GM23338 (cell line): ENCODE results near the gene LTBP2. TPM values are rescaled to one million over a fixed set of nuclear protein-coding genes. Genes with fewer than 3 reads are reported as not detected.

Source experiments
- ATAC-seq: fragments of 200-7000 bp; cut with Tn5 transposase; 3 replicates; pipeline ENCODE4 v1.9.1; 2020
- DNase-seq: peaks from one replicate; pipeline ENCODE4 v3.0.0-alpha.2; 2015; ENCODE audit warnings: low spot score
- H2AFZ ChIP-seq: fragments of 200-600 bp; sonication (generic); 2 replicates; pipeline ENCODE4 v1.8.0; 2016; ENCODE audit warnings: antibody characterized with exemption, mild to moderate bottlenecking, moderate library complexity
- H3F3A ChIP-seq: fragments of 200-600 bp; sonication (generic); replicated peaks from 2 replicates; pipeline ENCODE4 v1.8.0; 2017; ENCODE audit warnings: antibody characterized with exemption, mixed run types, low read depth
- H3K27ac ChIP-seq: fragments of 200-600 bp; sonication (generic); 2 replicates; pipeline ENCODE4 v1.6.1; 2016; ENCODE audit warnings: low read depth
- H3K27me3 ChIP-seq: fragments of 200-600 bp; sonication (generic); 2 replicates; pipeline ENCODE4 v1.8.0; 2016; ENCODE audit warnings: mild to moderate bottlenecking, mixed run types, moderate library complexity; ENCODE audit not compliant: insufficient read depth
- H3K36me3 ChIP-seq: fragments of 200-600 bp; sonication (generic); 2 replicates; pipeline ENCODE4 v1.8.0; 2016; ENCODE audit warnings: mild to moderate bottlenecking; ENCODE audit not compliant: insufficient read depth
- H3K4me1 ChIP-seq: fragments of 200-600 bp; sonication (generic); 2 replicates; pipeline ENCODE4 v1.8.0; 2016; ENCODE audit warnings: mild to moderate bottlenecking, moderate library complexity; ENCODE audit not compliant: insufficient read depth
- H3K4me2 ChIP-seq: fragments of 200-600 bp; sonication (generic); 2 replicates; pipeline ENCODE4 v1.7.1; 2017; ENCODE audit warnings: mixed run types
- H3K4me3 ChIP-seq: fragments of 200-600 bp; sonication (generic); 2 replicates; pipeline ENCODE4 v1.6.1; 2016; ENCODE audit warnings: mixed run types
- H3K79me2 ChIP-seq: fragments of 200-600 bp; sonication (generic); replicated peaks from 2 replicates; pipeline ENCODE4 v1.8.0; 2017; ENCODE audit warnings: mild to moderate bottlenecking; ENCODE audit not compliant: insufficient read depth
- H3K9me2 ChIP-seq: fragments of 200-600 bp; sonication (generic); 2 replicates; pipeline ENCODE4 v1.8.0; 2017; ENCODE audit not compliant: insufficient read depth
- H4K20me1 ChIP-seq: fragments of 200-600 bp; sonication (generic); replicated peaks from 2 replicates; pipeline ENCODE4 v1.8.0; 2017; ENCODE audit warnings: mild to moderate bottlenecking; ENCODE audit not compliant: insufficient read depth
- H3K27ac Mint-ChIP-seq: 2 replicates; pipeline ENCODE4 v1.8.0; 2020; ENCODE audit warnings: inconsistent platforms, mild to moderate bottlenecking, moderate library complexity, mixed read lengths
- H3K27me3 Mint-ChIP-seq: 3 replicates; pipeline ENCODE4 v1.8.0; 2022; ENCODE audit warnings: low read depth, mild to moderate bottlenecking, moderate library complexity, mixed read lengths, inconsistent platforms; ENCODE audit not compliant: insufficient read depth, poor library complexity
- H3K36me3 Mint-ChIP-seq: 3 replicates; pipeline ENCODE4 v1.8.0; 2021; ENCODE audit warnings: low read depth, mild to moderate bottlenecking, inconsistent platforms, moderate library complexity, mixed read lengths
- H3K4me1 Mint-ChIP-seq: 3 replicates; pipeline ENCODE4 v1.8.0; 2020; ENCODE audit warnings: mild to moderate bottlenecking, inconsistent platforms, mixed read lengths
- H3K4me3 Mint-ChIP-seq: 3 replicates; pipeline ENCODE4 v1.8.0; 2021; ENCODE audit warnings: moderate library complexity, mild to moderate bottlenecking, inconsistent platforms, mixed read lengths
- H3K9me3 Mint-ChIP-seq: 3 replicates; pipeline ENCODE4 v1.8.0; 2020; ENCODE audit warnings: moderate library complexity, mild to moderate bottlenecking, inconsistent platforms, mixed read lengths
- CREB1 ChIP-seq: fragments of 250-450 bp; sonication (Bioruptor Pico); IDR thresholded peaks from 2 replicates; pipeline ENCODE4 v1.5.0; 2020; ENCODE audit warnings: low read depth, mild to moderate bottlenecking, moderate library complexity
- EZH2 ChIP-seq: fragments of 200-600 bp; sonication (generic); IDR thresholded peaks from one replicate; pipeline ENCODE4 v1.8.0; 2017; ENCODE audit warnings: antibody characterized with exemption, mild to moderate bottlenecking, low read depth; ENCODE audit not compliant: unreplicated experiment
- EZH2phosphoT487 ChIP-seq: fragments of 200-600 bp; sonication (generic); IDR thresholded peaks from one replicate; pipeline ENCODE4 v1.8.1; 2018; ENCODE audit warnings: antibody characterized with exemption; ENCODE audit not compliant: unreplicated experiment
- JUNB ChIP-seq: IDR thresholded peaks from one replicate; pipeline ENCODE4 v1.6.1; 2016; ENCODE audit warnings: antibody characterized with exemption; ENCODE audit not compliant: unreplicated experiment
- NANOG ChIP-seq: IDR thresholded peaks from 2 replicates; pipeline ENCODE4 v1.6.1; 2016; ENCODE audit warnings: antibody characterized with exemption, borderline replicate concordance
- POLR2AphosphoS5 ChIP-seq: IDR thresholded peaks from 2 replicates; pipeline ENCODE4 v1.6.1; 2016; ENCODE audit warnings: antibody characterized with exemption, low read depth
- STAT1 ChIP-seq: IDR thresholded peaks from one replicate; pipeline ENCODE4 v1.6.1; 2016; ENCODE audit warnings: antibody characterized with exemption; ENCODE audit not compliant: unreplicated experiment
- ZNF114 ChIP-seq: fragments of 250-450 bp; sonication (Bioruptor Pico); IDR thresholded peaks from 2 replicates; pipeline ENCODE4 v1.5.0; 2020; ENCODE audit warnings: mild to moderate bottlenecking, moderate library complexity
- ZNF331 ChIP-seq: fragments of 250-450 bp; sonication (Bioruptor Pico); IDR thresholded peaks from 2 replicates; pipeline ENCODE4 v1.5.0; 2020; ENCODE audit warnings: low read depth, mild to moderate bottlenecking, moderate library complexity
- polyA plus RNA-seq: library from polyadenylated mRNA; unstranded; fragments of >200 nt; fragmentation: Nextera tagmentation; extraction: Ambion mirVana; gene quantifications from 2 replicates; pipeline ENCODE4 v1.2.1, GENCODE V29; 2016
- total RNA-seq: library from RNA; depleted of rRNA; stranded (reverse); fragments of >200 nt; shearing (Covaris generic); gene quantifications from 2 replicates; pipeline ENCODE4 v1.2.3, GENCODE V29; 2014
- TF ChIP-seq, protein P1 (sequence below): fragments of 250-450 bp; sonication (Bioruptor Pico); IDR thresholded peaks from 2 replicates; pipeline ENCODE4 v1.5.0; 2020; ENCODE audit warnings: mild to moderate bottlenecking, moderate library complexity
- TF ChIP-seq, protein P2 (sequence below): IDR thresholded peaks from one replicate; pipeline ENCODE4 v1.6.1; 2018; ENCODE audit warnings: antibody characterized with exemption; ENCODE audit not compliant: unreplicated experiment
- TF ChIP-seq, protein P3 (sequence below): IDR thresholded peaks from 2 replicates; pipeline ENCODE4 v1.6.1; 2016; ENCODE audit warnings: antibody characterized with exemption
- TF ChIP-seq, protein P4 (sequence below), 2 experiments: fragments of 200-600 bp in 1 of 2; sonication (generic) in 1 of 2; conservative IDR thresholded peaks; 2 replicates each; pipeline versions ENCODE4 v1.5.1 to v1.6.1; 2016 to 2017; ENCODE audit warnings: antibody characterized with exemption in 2 of 2, low read depth in 2 of 2, mild to moderate bottlenecking in 2 of 2, moderate library complexity in 1 of 2

LTBP2 gene
- total and polyA plus RNA-seq, 2 experiments from 2014 or later, result 0.27 to 0.49 TPM

DNA sequence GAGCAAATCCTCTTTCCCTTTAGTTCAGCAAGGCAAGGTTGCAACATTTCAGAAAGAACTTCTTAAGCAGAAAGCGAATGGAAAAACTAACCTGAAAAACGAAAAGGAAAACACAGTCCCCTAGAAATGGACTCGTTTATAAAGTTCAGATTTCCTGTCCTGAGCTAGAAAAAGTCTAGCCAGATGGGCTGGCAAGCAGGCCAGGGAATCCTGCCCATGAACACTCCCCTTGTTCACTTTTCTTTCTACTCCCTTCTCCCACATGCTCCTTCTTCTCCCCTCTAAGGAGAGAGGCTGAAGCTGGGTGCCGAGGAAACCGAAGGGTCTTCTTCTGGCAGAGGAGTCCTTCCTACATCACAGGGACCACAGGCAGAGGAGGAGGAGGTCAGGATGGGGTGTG lies 27.1 kb downstream of the LTBP2 start:
- Histone ChIP-seq H3K27me3 (no peaks in the 10 kb centered on the region), H3K4me1 (no peaks in the 10 kb centered on the region), H3K36me3 (no peaks in the 10 kb centered on the region), H4K20me1 (no peaks in the 10 kb centered on the region), H3K4me3 (no peak overlapping the region), H3K27ac (no peak overlapping the region), H3K9me2 (no peaks in the 10 kb centered on the region), H3F3A (no peaks in the 10 kb centered on the region), H3K4me2 (no peak overlapping the region), H3K79me2 (no peaks in the 10 kb centered on the region), H2AFZ (no peak overlapping the region)
- DNase-seq, result no peak
- Mint-ChIP-seq H3K27ac (no peak overlapping the region), H3K27me3 (peaks cover 2% of the 10 kb centered on the region), H3K4me1 (no peaks in the 10 kb centered on the region; the same call in 2 of the 3 replicates), H3K4me3 (no peak overlapping the region), H3K9me3 (no peaks in the 10 kb centered on the region), H3K36me3 (no peaks in the 10 kb centered on the region; the same call in 2 of the 3 replicates)
- no peak for TF ChIP-seq ZNF331
- TF ChIP-seq STAT1, result no peak
- TF ChIP-seq, protein P1, sequence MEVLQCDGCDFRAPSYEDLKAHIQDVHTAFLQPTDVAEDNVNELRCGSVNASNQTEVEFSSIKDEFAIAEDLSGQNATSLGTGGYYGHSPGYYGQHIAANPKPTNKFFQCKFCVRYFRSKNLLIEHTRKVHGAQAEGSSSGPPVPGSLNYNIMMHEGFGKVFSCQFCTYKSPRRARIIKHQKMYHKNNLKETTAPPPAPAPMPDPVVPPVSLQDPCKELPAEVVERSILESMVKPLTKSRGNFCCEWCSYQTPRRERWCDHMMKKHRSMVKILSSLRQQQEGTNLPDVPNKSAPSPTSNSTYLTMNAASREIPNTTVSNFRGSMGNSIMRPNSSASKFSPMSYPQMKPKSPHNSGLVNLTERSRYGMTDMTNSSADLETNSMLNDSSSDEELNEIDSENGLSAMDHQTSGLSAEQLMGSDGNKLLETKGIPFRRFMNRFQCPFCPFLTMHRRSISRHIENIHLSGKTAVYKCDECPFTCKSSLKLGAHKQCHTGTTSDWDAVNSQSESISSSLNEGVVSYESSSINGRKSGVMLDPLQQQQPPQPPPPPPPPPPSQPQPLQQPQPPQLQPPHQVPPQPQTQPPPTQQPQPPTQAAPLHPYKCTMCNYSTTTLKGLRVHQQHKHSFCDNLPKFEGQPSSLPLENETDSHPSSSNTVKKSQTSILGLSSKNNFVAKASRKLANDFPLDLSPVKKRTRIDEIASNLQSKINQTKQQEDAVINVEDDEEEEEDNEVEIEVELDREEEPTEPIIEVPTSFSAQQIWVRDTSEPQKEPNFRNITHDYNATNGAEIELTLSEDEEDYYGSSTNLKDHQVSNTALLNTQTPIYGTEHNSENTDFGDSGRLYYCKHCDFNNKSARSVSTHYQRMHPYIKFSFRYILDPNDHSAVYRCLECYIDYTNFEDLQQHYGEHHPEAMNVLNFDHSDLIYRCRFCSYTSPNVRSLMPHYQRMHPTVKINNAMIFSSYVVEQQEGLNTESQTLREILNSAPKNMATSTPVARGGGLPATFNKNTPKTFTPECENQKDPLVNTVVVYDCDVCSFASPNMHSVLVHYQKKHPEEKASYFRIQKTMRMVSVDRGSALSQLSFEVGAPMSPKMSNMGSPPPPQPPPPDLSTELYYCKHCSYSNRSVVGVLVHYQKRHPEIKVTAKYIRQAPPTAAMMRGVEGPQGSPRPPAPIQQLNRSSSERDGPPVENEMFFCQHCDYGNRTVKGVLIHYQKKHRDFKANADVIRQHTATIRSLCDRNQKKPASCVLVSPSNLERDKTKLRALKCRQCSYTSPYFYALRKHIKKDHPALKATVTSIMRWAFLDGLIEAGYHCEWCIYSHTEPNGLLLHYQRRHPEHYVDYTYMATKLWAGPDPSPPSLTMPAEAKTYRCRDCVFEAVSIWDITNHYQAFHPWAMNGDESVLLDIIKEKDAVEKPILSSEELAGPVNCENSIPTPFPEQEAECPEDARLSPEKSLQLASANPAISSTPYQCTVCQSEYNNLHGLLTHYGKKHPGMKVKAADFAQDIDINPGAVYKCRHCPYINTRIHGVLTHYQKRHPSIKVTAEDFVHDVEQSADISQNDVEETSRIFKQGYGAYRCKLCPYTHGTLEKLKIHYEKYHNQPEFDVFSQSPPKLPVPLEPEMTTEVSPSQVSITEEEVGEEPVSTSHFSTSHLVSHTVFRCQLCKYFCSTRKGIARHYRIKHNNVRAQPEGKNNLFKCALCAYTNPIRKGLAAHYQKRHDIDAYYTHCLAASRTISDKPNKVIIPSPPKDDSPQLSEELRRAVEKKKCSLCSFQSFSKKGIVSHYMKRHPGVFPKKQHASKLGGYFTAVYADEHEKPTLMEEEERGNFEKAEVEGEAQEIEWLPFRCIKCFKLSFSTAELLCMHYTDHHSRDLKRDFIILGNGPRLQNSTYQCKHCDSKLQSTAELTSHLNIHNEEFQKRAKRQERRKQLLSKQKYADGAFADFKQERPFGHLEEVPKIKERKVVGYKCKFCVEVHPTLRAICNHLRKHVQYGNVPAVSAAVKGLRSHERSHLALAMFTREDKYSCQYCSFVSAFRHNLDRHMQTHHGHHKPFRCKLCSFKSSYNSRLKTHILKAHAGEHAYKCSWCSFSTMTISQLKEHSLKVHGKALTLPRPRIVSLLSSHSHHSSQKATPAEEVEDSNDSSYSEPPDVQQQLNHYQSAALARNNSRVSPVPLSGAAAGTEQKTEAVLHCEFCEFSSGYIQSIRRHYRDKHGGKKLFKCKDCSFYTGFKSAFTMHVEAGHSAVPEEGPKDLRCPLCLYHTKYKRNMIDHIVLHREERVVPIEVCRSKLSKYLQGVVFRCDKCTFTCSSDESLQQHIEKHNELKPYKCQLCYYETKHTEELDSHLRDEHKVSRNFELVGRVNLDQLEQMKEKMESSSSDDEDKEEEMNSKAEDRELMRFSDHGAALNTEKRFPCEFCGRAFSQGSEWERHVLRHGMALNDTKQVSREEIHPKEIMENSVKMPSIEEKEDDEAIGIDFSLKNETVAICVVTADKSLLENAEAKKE (CRISPR knock-in tag), result no peak
- no peak for TF ChIP-seq NANOG
- no peak for TF ChIP-seq EZH2phosphoT487
- TF ChIP-seq, protein P2, sequence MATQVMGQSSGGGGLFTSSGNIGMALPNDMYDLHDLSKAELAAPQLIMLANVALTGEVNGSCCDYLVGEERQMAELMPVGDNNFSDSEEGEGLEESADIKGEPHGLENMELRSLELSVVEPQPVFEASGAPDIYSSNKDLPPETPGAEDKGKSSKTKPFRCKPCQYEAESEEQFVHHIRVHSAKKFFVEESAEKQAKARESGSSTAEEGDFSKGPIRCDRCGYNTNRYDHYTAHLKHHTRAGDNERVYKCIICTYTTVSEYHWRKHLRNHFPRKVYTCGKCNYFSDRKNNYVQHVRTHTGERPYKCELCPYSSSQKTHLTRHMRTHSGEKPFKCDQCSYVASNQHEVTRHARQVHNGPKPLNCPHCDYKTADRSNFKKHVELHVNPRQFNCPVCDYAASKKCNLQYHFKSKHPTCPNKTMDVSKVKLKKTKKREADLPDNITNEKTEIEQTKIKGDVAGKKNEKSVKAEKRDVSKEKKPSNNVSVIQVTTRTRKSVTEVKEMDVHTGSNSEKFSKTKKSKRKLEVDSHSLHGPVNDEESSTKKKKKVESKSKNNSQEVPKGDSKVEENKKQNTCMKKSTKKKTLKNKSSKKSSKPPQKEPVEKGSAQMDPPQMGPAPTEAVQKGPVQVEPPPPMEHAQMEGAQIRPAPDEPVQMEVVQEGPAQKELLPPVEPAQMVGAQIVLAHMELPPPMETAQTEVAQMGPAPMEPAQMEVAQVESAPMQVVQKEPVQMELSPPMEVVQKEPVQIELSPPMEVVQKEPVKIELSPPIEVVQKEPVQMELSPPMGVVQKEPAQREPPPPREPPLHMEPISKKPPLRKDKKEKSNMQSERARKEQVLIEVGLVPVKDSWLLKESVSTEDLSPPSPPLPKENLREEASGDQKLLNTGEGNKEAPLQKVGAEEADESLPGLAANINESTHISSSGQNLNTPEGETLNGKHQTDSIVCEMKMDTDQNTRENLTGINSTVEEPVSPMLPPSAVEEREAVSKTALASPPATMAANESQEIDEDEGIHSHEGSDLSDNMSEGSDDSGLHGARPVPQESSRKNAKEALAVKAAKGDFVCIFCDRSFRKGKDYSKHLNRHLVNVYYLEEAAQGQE, result no peak
- TF ChIP-seq, protein P3, sequence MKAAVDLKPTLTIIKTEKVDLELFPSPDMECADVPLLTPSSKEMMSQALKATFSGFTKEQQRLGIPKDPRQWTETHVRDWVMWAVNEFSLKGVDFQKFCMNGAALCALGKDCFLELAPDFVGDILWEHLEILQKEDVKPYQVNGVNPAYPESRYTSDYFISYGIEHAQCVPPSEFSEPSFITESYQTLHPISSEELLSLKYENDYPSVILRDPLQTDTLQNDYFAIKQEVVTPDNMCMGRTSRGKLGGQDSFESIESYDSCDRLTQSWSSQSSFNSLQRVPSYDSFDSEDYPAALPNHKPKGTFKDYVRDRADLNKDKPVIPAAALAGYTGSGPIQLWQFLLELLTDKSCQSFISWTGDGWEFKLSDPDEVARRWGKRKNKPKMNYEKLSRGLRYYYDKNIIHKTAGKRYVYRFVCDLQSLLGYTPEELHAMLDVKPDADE, result no peak
- TF ChIP-seq, protein P4, sequence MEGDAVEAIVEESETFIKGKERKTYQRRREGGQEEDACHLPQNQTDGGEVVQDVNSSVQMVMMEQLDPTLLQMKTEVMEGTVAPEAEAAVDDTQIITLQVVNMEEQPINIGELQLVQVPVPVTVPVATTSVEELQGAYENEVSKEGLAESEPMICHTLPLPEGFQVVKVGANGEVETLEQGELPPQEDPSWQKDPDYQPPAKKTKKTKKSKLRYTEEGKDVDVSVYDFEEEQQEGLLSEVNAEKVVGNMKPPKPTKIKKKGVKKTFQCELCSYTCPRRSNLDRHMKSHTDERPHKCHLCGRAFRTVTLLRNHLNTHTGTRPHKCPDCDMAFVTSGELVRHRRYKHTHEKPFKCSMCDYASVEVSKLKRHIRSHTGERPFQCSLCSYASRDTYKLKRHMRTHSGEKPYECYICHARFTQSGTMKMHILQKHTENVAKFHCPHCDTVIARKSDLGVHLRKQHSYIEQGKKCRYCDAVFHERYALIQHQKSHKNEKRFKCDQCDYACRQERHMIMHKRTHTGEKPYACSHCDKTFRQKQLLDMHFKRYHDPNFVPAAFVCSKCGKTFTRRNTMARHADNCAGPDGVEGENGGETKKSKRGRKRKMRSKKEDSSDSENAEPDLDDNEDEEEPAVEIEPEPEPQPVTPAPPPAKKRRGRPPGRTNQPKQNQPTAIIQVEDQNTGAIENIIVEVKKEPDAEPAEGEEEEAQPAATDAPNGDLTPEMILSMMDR (conservative IDR thresholded peaks at IDR 0.05; ENCODE audit: low read depth in 2 of 2), result no peak
- no peak for TF ChIP-seq JUNB
- no peak for TF ChIP-seq EZH2
- TF ChIP-seq CREB1 (CRISPR knock-in tag), result no peak
- no peak for TF ChIP-seq ZNF114
- no peak for TF ChIP-seq POLR2AphosphoS5
- no peak for ATAC-seq
